ENCODE results near the gene CMTM8.
A peak's percentile ranks its signal among the peaks of the same experiment; 100 is the strongest.

CMTM8 gene

GRCh38 chr3:32310336-32310735, 71.9 kb downstream of the CMTM8 start:
- DNase-seq, result no peak

- no peak for DNase-seq
Observed at GRCh38 chr3:32310918-32311839, 72.7 kb downstream of the CMTM8 start.

GRCh38 chr3:32312251-32312650, 73.8 kb downstream of the CMTM8 start:
- DNase-seq, result no peak

- DNase-seq, result no peak
Observed at GRCh38 chr3:32313169-32313568, 74.7 kb downstream of the CMTM8 start.

GRCh38 chr3:32313723-32314473, 75.4 kb downstream of the CMTM8 start:
- DNase-seq, result no peak

- DNase-seq, result no peak
Observed at GRCh38 chr3:32315441-32315840, 77.0 kb downstream of the CMTM8 start.

GRCh38 chr3:32316319-32316718, 77.8 kb downstream of the CMTM8 start:
- no peak for DNase-seq

GRCh38 chr3:32316976-32317375, 78.5 kb downstream of the CMTM8 start:
- DNase-seq, result no peak

- no peak for DNase-seq
Observed at GRCh38 chr3:32319607-32320006, 81.1 kb downstream of the CMTM8 start.

- DNase-seq, result no peak
Observed at GRCh38 chr3:32320080-32320479, 81.6 kb downstream of the CMTM8 start.

- DNase-seq, result no peak
Observed at GRCh38 chr3:32321095-32321790, 82.8 kb downstream of the CMTM8 start.

GRCh38 chr3:32322311-32322710, 83.8 kb downstream of the CMTM8 start:
- no peak for DNase-seq

GRCh38 chr3:32323604-32324003, 85.1 kb downstream of the CMTM8 start:
- DNase-seq, result no peak

GRCh38 chr3:32325201-32325600, 86.7 kb downstream of the CMTM8 start:
- no peak for DNase-seq

GRCh38 chr3:32325927-32326326, 87.4 kb downstream of the CMTM8 start:
- DNase-seq, result no peak

- no peak for DNase-seq
Observed at GRCh38 chr3:32326795-32327194, 88.3 kb downstream of the CMTM8 start.

GRCh38 chr3:32334675-32335074, 96.2 kb downstream of the CMTM8 start:
- DNase-seq, result peak; percentile 38

- no peak for DNase-seq
Observed at GRCh38 chr3:32335365-32336112, 97.1 kb downstream of the CMTM8 start.

GRCh38 chr3:32336113-32336498, 97.6 kb downstream of the CMTM8 start:
- DNase-seq, result no peak

GRCh38 chr3:32337505-32337904, 99.0 kb downstream of the CMTM8 start:
- no peak for DNase-seq

GRCh38 chr3:32340039-32340438, 101.6 kb downstream of the CMTM8 start:
- peak; percentile 19 for DNase-seq

GRCh38 chr3:32340611-32341365, 102.3 kb downstream of the CMTM8 start:
- no peak for DNase-seq

Data from CD4-positive, alpha-beta T cell treated with Interleukin-15 for 1 hour (primary cell).